ENCODE measurements around the gene ARHGAP24.

Gene ARHGAP24

GRCh38 chr4:85486425-85487086 is 11.6 kb downstream of the ARHGAP24 start:
- no peak overlapping the region for H3K18ac ChIP-seq (ENCODE audit: low read length)
- no peak overlapping the region for H3K56ac ChIP-seq (ENCODE audit: low read length)
- H3K36me3 ChIP-seq (ENCODE audit: control insufficient read depth, insufficient read depth, low read length): no peaks in the 10 kb centered on the region
- no peak overlapping the region for H3K9ac ChIP-seq (ENCODE audit: low read length)
- H3K4me1 ChIP-seq (ENCODE audit: control insufficient read depth, low read depth, low read length): no peaks in the 10 kb centered on the region
- H3K79me1 ChIP-seq (ENCODE audit: low read length): no peaks in the 10 kb centered on the region
- H2BK5ac ChIP-seq (ENCODE audit: low read length): no peak overlapping the region
- no peak overlapping the region for H3K4ac ChIP-seq (ENCODE audit: low read depth, low read length)
- WGBS (ENCODE audit: extremely low coverage, insufficient coverage, low lambda C conversion rate): no CpG with 5 or more reads among the region's 3 CpGs
- H2BK120ac ChIP-seq (ENCODE audit: low read depth, low read length): no peak overlapping the region
- H2BK15ac ChIP-seq (replicated peaks; ENCODE audit: low read depth): no peak overlapping the region
- H4K8ac ChIP-seq (ENCODE audit: low read depth, low read length): no peak overlapping the region
- H3K27ac ChIP-seq (ENCODE audit: low read depth, low read length): no peak overlapping the region
- no peak overlapping the region for H2AK5ac ChIP-seq (ENCODE audit: low read length)
- no peak overlapping the region for H3K4me3 ChIP-seq (ENCODE audit: low read length)
- H3K79me2 ChIP-seq (ENCODE audit: control insufficient read depth, insufficient read depth, low read length): no peaks in the 10 kb centered on the region
- peak; percentile 18 for DNase-seq
- no peak overlapping the region for H4K5ac ChIP-seq (ENCODE audit: low read length)
- H3K23ac ChIP-seq (ENCODE audit: low read length): no peak overlapping the region
- H3K27me3 ChIP-seq (ENCODE audit: insufficient read depth, low read length, poor library complexity): no peaks in the 10 kb centered on the region
- H3K4me2 ChIP-seq (ENCODE audit: low read length): no peak overlapping the region

DNA sequence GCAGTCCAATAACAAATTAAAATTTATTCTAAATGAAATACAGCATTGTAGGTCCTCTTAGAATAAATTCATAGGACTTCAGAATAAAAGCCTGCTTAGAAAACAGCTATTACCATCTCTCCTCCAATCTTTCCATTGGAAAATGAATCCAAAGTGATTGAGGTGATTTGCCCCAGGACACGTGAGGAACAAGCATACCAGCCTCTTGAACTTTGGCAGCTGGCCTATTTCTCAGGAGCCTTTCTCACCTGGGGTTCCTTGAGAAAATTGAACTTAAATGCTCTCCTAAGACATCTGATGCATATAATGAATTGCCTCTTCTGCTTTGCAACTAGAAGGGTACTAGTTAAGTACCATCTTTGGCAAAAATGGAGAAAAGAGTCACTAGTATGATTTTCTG is 13.5 kb downstream of the ARHGAP24 start:
- H3K23ac ChIP-seq (ENCODE audit: low read length): no peak overlapping the region
- H3K4ac ChIP-seq (ENCODE audit: low read depth, low read length): no peak overlapping the region
- H3K4me2 ChIP-seq (ENCODE audit: low read length): no peak overlapping the region
- H3K9ac ChIP-seq (ENCODE audit: low read length): no peak overlapping the region
- H4K5ac ChIP-seq (ENCODE audit: low read length): no peak overlapping the region
- no peak overlapping the region for H3K56ac ChIP-seq (ENCODE audit: low read length)
- H3K79me1 ChIP-seq (ENCODE audit: low read length): no peaks in the 10 kb centered on the region
- H3K18ac ChIP-seq (ENCODE audit: low read length): no peak overlapping the region
- no CpG with 5 or more reads among the region's 1 CpG for WGBS (ENCODE audit: extremely low coverage, insufficient coverage, low lambda C conversion rate)
- H3K27ac ChIP-seq (ENCODE audit: low read depth, low read length): no peak overlapping the region
- no peaks in the 10 kb centered on the region for H3K4me1 ChIP-seq (ENCODE audit: control insufficient read depth, low read depth, low read length)
- no peaks in the 10 kb centered on the region for H3K36me3 ChIP-seq (ENCODE audit: control insufficient read depth, insufficient read depth, low read length)
- H3K4me3 ChIP-seq (ENCODE audit: low read length): no peak overlapping the region
- no peak overlapping the region for H4K8ac ChIP-seq (ENCODE audit: low read depth, low read length)
- H3K79me2 ChIP-seq (ENCODE audit: control insufficient read depth, insufficient read depth, low read length): no peaks in the 10 kb centered on the region
- H2BK120ac ChIP-seq (ENCODE audit: low read depth, low read length): no peak overlapping the region
- no peaks in the 10 kb centered on the region for H3K27me3 ChIP-seq (ENCODE audit: insufficient read depth, low read length, poor library complexity)
- DNase-seq: no peak
- H2BK15ac ChIP-seq (replicated peaks; ENCODE audit: low read depth): no peak overlapping the region
- H2AK5ac ChIP-seq (ENCODE audit: low read length): no peak overlapping the region
- H2BK5ac ChIP-seq (ENCODE audit: low read length): no peak overlapping the region

DNA sequence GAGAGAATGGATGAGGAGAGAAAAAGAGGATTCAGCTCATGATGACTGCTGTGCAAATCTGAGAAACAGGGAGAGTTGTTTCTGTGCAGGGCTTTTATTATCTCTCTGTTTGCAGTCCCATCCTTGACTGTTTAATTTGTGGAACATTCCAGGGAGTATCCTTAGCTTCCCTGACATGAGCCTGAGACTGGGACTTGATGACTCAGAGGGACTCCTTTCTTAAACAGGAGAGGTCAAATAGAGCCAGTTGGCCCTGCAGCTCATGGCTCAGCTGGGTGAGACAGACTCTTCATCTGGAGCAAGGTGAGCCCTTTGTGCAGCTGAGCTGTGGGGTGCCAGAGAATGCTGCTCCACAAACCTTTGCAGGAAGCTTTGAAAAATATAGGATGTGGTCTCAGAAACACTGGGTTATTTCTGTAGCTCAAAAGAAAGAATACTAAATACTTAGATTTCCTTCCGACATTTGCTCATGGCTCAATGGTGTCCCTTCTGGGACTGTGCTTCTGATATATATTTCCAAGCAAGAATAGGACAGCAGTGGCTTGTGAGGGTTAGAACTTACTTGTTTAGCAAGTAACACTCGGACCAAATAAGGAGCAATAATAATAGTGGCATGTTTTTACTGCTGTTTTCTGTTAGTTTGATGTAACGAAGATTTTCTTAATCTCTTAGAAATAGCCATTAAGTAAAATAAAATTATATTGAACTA is 14.5 kb downstream of the ARHGAP24 start:
- no peak overlapping the region for H3K56ac ChIP-seq (ENCODE audit: low read length)
- H2AK5ac ChIP-seq (ENCODE audit: low read length): no peak overlapping the region
- H4K5ac ChIP-seq (ENCODE audit: low read length): no peak overlapping the region
- no peaks in the 10 kb centered on the region for H3K4me1 ChIP-seq (ENCODE audit: control insufficient read depth, low read depth, low read length)
- H2BK5ac ChIP-seq (ENCODE audit: low read length): no peak overlapping the region
- H3K4ac ChIP-seq (ENCODE audit: low read depth, low read length): no peak overlapping the region
- no peaks in the 10 kb centered on the region for H3K79me2 ChIP-seq (ENCODE audit: control insufficient read depth, insufficient read depth, low read length)
- no peak overlapping the region for H3K23ac ChIP-seq (ENCODE audit: low read length)
- no peaks in the 10 kb centered on the region for H3K27me3 ChIP-seq (ENCODE audit: insufficient read depth, low read length, poor library complexity)
- no peaks in the 10 kb centered on the region for H3K79me1 ChIP-seq (ENCODE audit: low read length)
- no peak overlapping the region for H3K27ac ChIP-seq (ENCODE audit: low read depth, low read length)
- no peak overlapping the region for H3K18ac ChIP-seq (ENCODE audit: low read length)
- H3K36me3 ChIP-seq (ENCODE audit: control insufficient read depth, insufficient read depth, low read length): no peaks in the 10 kb centered on the region
- H3K9ac ChIP-seq (ENCODE audit: low read length): no peak overlapping the region
- peak; percentile 55 for DNase-seq
- no peak overlapping the region for H2BK120ac ChIP-seq (ENCODE audit: low read depth, low read length)
- H2BK15ac ChIP-seq (replicated peaks; ENCODE audit: low read depth): no peak overlapping the region
- H4K8ac ChIP-seq (ENCODE audit: low read depth, low read length): no peak overlapping the region
- no peak overlapping the region for H3K4me3 ChIP-seq (ENCODE audit: low read length)
- no CpG with 5 or more reads among the region's 3 CpGs for WGBS (ENCODE audit: extremely low coverage, insufficient coverage, low lambda C conversion rate)
- no peak overlapping the region for H3K4me2 ChIP-seq (ENCODE audit: low read length)

DNA sequence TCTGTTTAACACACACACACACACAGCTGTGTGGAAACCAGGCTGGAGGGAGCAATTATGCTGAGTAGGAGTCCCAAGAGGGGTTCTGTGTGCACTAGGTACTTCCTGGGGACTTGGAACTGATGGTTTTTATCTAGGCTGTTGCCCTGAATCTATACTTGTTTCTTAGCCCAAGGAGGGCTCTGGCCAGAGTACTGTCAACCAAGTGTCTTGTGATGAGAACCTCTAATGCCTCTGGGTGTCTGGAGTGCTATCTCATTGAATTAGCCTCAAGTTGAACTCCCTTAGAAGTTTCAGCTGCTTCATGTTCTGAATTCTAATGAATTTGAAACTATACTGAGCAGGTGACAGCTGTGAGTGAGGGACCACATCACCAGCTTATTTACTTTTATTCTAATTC is 16.6 kb downstream of the ARHGAP24 start:
- Histone ChIP-seq H2BK15ac (replicated peaks; ENCODE audit: low read depth) (no peak overlapping the region), H3K4me3 (ENCODE audit: low read length) (no peak overlapping the region), H3K56ac (ENCODE audit: low read length) (no peak overlapping the region), H3K79me2 (ENCODE audit: control insufficient read depth, insufficient read depth, low read length) (no peaks in the 10 kb centered on the region), H4K8ac (ENCODE audit: low read depth, low read length) (no peak overlapping the region), H3K4me2 (ENCODE audit: low read length) (no peak overlapping the region), H3K79me1 (ENCODE audit: low read length) (no peaks in the 10 kb centered on the region), H3K18ac (ENCODE audit: low read length) (peak overlapping the region; percentile 51), H2BK5ac (ENCODE audit: low read length) (no peak overlapping the region), H3K23ac (ENCODE audit: low read length) (no peak overlapping the region), H3K4ac (ENCODE audit: low read depth, low read length) (no peak overlapping the region), H3K27ac (ENCODE audit: low read depth, low read length) (no peak overlapping the region), H2AK5ac (ENCODE audit: low read length) (no peak overlapping the region), H2BK120ac (ENCODE audit: low read depth, low read length) (no peak overlapping the region), H4K5ac (ENCODE audit: low read length) (no peak overlapping the region), H3K36me3 (ENCODE audit: control insufficient read depth, insufficient read depth, low read length) (no peaks in the 10 kb centered on the region), H3K4me1 (ENCODE audit: control insufficient read depth, low read depth, low read length) (no peaks in the 10 kb centered on the region), H3K27me3 (ENCODE audit: insufficient read depth, low read length, poor library complexity) (no peaks in the 10 kb centered on the region), H3K9ac (ENCODE audit: low read length) (no peak overlapping the region)
- DNase-seq: no peak

DNA sequence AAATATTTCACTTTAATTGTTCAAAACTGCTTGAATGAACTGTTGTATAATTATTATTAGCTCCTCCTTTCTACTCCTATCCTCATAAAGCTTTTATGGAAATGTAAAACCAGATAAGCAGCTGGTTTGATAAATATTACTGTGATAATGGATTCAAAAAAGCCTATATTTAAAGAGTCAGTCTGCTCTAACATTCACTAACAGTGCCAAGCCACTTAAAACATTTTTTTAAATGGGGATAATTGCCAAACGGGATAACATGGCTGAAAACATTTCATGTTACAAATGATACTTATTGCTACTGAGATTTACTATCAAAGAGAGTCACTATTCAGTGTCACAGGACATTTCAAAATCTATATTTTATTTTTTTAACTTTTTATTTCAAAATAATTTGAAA is 17.4 kb downstream of the ARHGAP24 start:
- Histone ChIP-seq H3K27me3 (ENCODE audit: insufficient read depth, low read length, poor library complexity) (no peaks in the 10 kb centered on the region), H3K4me2 (ENCODE audit: low read length) (no peak overlapping the region), H3K36me3 (ENCODE audit: control insufficient read depth, insufficient read depth, low read length) (no peaks in the 10 kb centered on the region), H3K56ac (ENCODE audit: low read length) (no peak overlapping the region), H2AK5ac (ENCODE audit: low read length) (no peak overlapping the region), H3K79me2 (ENCODE audit: control insufficient read depth, insufficient read depth, low read length) (no peaks in the 10 kb centered on the region), H4K8ac (ENCODE audit: low read depth, low read length) (no peak overlapping the region), H3K18ac (ENCODE audit: low read length) (no peak overlapping the region), H2BK15ac (replicated peaks; ENCODE audit: low read depth) (no peak overlapping the region), H3K9ac (ENCODE audit: low read length) (no peak overlapping the region), H2BK120ac (ENCODE audit: low read depth, low read length) (no peak overlapping the region), H3K4me1 (ENCODE audit: control insufficient read depth, low read depth, low read length) (no peaks in the 10 kb centered on the region), H2BK5ac (ENCODE audit: low read length) (no peak overlapping the region), H3K4me3 (ENCODE audit: low read length) (no peak overlapping the region), H3K23ac (ENCODE audit: low read length) (no peak overlapping the region), H3K79me1 (ENCODE audit: low read length) (no peaks in the 10 kb centered on the region), H3K27ac (ENCODE audit: low read depth, low read length) (no peak overlapping the region), H4K5ac (ENCODE audit: low read length) (no peak overlapping the region), H3K4ac (ENCODE audit: low read depth, low read length) (no peak overlapping the region)
- no CpG with 5 or more reads among the region's 1 CpG for WGBS (ENCODE audit: extremely low coverage, insufficient coverage, low lambda C conversion rate)
- no peak for DNase-seq

- WGBS (ENCODE audit: extremely low coverage, insufficient coverage, low lambda C conversion rate): no CpG with 5 or more reads among the region's 3 CpGs
- H3K4me3 ChIP-seq (ENCODE audit: low read length): no peak overlapping the region
Measured at GRCh38 chr4:85495621-85496020, 20.7 kb downstream of the ARHGAP24 start.

More at GRCh38 chr4:85495621-85496020, 20.7 kb downstream of the ARHGAP24 start:
- no peak overlapping the region for H4K5ac ChIP-seq (ENCODE audit: low read length)
- no peak overlapping the region for H3K56ac ChIP-seq (ENCODE audit: low read length)
- no peak overlapping the region for H2BK15ac ChIP-seq (replicated peaks; ENCODE audit: low read depth)
- no peak for DNase-seq
- no peaks in the 10 kb centered on the region for H3K79me1 ChIP-seq (ENCODE audit: low read length)
- no peaks in the 10 kb centered on the region for H3K79me2 ChIP-seq (ENCODE audit: control insufficient read depth, insufficient read depth, low read length)
- no peak overlapping the region for H2BK120ac ChIP-seq (ENCODE audit: low read depth, low read length)
- H3K36me3 ChIP-seq (ENCODE audit: control insufficient read depth, insufficient read depth, low read length): no peaks in the 10 kb centered on the region
- H2BK5ac ChIP-seq (ENCODE audit: low read length): no peak overlapping the region
- H3K27me3 ChIP-seq (ENCODE audit: insufficient read depth, low read length, poor library complexity): no peaks in the 10 kb centered on the region
- H3K23ac ChIP-seq (ENCODE audit: low read length): no peak overlapping the region
- H2AK5ac ChIP-seq (ENCODE audit: low read length): no peak overlapping the region
- H3K27ac ChIP-seq (ENCODE audit: low read depth, low read length): no peak overlapping the region
- H3K4me1 ChIP-seq (ENCODE audit: control insufficient read depth, low read depth, low read length): no peaks in the 10 kb centered on the region
- no peak overlapping the region for H3K18ac ChIP-seq (ENCODE audit: low read length)
- H3K4ac ChIP-seq (ENCODE audit: low read depth, low read length): no peak overlapping the region
- no peak overlapping the region for H4K8ac ChIP-seq (ENCODE audit: low read depth, low read length)
- no peak overlapping the region for H3K4me2 ChIP-seq (ENCODE audit: low read length)
- H3K9ac ChIP-seq (ENCODE audit: low read length): no peak overlapping the region

Measured in mesendoderm (in vitro differentiated cells).